ENCODE measurements around the gene SLC39A11. TPM values are rescaled to one million over a fixed set of nuclear protein-coding genes. Genes with fewer than 3 reads are reported as not detected.
"Not testable (repeated sequence)": the region's sequence is repeated elsewhere in the genome, so short reads cannot be mapped to it uniquely, and the experiment has no call there.

SLC39A11 gene
- total RNA-seq, 2 experiments from 2014 or later = 25.6 to 51.5 TPM

DNA sequence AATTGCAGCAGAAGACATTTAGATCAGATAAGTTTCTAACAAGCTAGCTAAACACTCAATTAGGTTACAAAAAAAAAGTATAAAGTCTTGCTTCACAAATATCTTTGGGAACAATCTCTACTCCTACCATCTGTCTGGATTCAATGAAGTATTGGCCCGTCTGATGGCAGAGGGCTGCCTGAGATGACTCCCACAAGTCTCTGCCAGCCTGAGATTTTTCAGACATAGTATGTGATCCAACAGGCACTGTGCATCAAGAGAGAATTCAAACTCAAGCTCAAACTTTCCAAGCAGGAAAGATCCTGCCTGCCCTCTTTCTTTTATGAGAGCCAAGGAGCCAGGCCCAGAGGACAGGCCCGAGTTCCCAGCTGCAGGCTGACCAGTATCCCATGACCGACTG lies 22.6 kb downstream of the SLC39A11 start:
- ChIA-PET CTCF (ENCODE audit: unreplicated experiment) (no interaction called here), POLR2A (no interaction called here)
- H3K9me2 ChIP-seq (ENCODE audit: insufficient read depth, low read length) = no peaks in the 10 kb centered on the region
- no peak for DNase-seq (ENCODE audit: low spot score)
- no TSS peak for BruUV-seq (replicated peaks)
- no peak overlapping the region for H3K4me2 ChIP-seq (ENCODE audit: low read length)
- peaks cover 40% of the 10 kb centered on the region for H3K36me3 ChIP-seq (ENCODE audit: insufficient read depth, low read length)
- intact Hi-C loops (cut with micrococcal nuclease; ENCODE audit: unreplicated experiment) = no loop called here
- no peaks in the 10 kb centered on the region for H3K79me2 ChIP-seq (ENCODE audit: insufficient read depth, low read depth, low read length)
- no peak overlapping the region for H3K4me3 ChIP-seq (ENCODE audit: low read depth, low read length, poor library complexity, severe bottlenecking)
- no peaks in the 10 kb centered on the region for H3K4me1 ChIP-seq (ENCODE audit: insufficient read depth, low read length, poor library complexity, severe bottlenecking)
- no peak overlapping the region for H3K27ac ChIP-seq (ENCODE audit: low read depth, low read length, poor library complexity, severe bottlenecking)
- H3K9me3 ChIP-seq (ENCODE audit: low read length) = no peaks in the 10 kb centered on the region
- H2AFZ ChIP-seq (ENCODE audit: low read length) = no peak overlapping the region
- TF ChIP-seq EZH2phosphoT487 (IDR thresholded peaks at IDR 0.05; ENCODE audit: borderline replicate concordance, low read depth, low read length) = no peak
- TF ChIP-seq, protein P1, sequence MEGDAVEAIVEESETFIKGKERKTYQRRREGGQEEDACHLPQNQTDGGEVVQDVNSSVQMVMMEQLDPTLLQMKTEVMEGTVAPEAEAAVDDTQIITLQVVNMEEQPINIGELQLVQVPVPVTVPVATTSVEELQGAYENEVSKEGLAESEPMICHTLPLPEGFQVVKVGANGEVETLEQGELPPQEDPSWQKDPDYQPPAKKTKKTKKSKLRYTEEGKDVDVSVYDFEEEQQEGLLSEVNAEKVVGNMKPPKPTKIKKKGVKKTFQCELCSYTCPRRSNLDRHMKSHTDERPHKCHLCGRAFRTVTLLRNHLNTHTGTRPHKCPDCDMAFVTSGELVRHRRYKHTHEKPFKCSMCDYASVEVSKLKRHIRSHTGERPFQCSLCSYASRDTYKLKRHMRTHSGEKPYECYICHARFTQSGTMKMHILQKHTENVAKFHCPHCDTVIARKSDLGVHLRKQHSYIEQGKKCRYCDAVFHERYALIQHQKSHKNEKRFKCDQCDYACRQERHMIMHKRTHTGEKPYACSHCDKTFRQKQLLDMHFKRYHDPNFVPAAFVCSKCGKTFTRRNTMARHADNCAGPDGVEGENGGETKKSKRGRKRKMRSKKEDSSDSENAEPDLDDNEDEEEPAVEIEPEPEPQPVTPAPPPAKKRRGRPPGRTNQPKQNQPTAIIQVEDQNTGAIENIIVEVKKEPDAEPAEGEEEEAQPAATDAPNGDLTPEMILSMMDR (conservative IDR thresholded peaks at IDR 0.05; ENCODE audit: low read length) = no peak
- H4K20me1 ChIP-seq (ENCODE audit: insufficient read depth, low read length) = no peaks in the 10 kb centered on the region

DNA sequence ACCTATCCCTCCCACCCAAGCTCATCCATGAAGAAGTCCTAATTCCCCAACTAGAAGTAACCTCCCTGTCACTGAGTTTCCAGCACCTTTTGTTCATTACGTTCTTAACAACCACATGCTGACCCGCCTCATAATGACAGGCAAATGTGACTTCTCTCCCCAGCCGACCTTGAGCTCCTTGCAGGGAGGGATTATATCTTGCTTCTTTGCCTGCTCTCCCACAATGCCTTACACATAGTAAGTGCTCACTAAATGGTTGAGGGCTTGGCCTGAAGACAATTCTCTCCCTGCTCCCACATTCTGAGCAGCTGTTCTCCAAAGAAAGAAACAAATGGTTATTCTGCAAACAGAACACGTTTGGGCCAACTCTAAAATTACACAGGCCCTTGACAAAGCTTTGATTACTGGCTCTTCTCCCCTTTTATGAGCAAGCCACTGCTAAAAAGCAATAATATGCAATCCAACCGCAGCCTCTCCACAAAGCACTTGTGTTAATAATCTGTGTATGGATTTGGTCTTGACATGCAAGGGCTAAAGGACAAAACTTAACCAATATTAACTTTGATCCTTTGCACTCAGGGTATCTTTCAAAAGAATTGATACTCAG lies 23.2 kb downstream of the SLC39A11 start:
- BruUV-seq (replicated peaks) = no TSS peak
- Histone ChIP-seq H3K4me1 (ENCODE audit: insufficient read depth, low read length, poor library complexity, severe bottlenecking) (no peaks in the 10 kb centered on the region), H4K20me1 (ENCODE audit: insufficient read depth, low read length) (no peaks in the 10 kb centered on the region), H3K9me3 (ENCODE audit: low read length) (no peaks in the 10 kb centered on the region), H3K4me2 (ENCODE audit: low read length) (no peak overlapping the region), H2AFZ (ENCODE audit: low read length) (no peak overlapping the region), H3K27ac (ENCODE audit: low read depth, low read length, poor library complexity, severe bottlenecking) (no peak overlapping the region), H3K9me2 (ENCODE audit: insufficient read depth, low read length) (no peaks in the 10 kb centered on the region), H3K4me3 (ENCODE audit: low read depth, low read length, poor library complexity, severe bottlenecking) (no peak overlapping the region), H3K36me3 (ENCODE audit: insufficient read depth, low read length) (peaks cover 40% of the 10 kb centered on the region), H3K79me2 (ENCODE audit: insufficient read depth, low read depth, low read length) (no peaks in the 10 kb centered on the region)
- intact Hi-C loops (cut with micrococcal nuclease; ENCODE audit: unreplicated experiment) = no loop called here
- DNase-seq (ENCODE audit: low spot score) = no peak
- TF ChIP-seq EZH2phosphoT487 (IDR thresholded peaks at IDR 0.05; ENCODE audit: borderline replicate concordance, low read depth, low read length) = no peak
- TF ChIP-seq, protein P1 (conservative IDR thresholded peaks at IDR 0.05; ENCODE audit: low read length) = no peak
- POLR2A ChIA-PET = interaction anchor here (0.7 to 0.8 kb wide), 2 partner anchors 12 to 16 kb away, joined by 3 read pairs; no protein-coding TSS in a partner anchor
- CTCF ChIA-PET (ENCODE audit: unreplicated experiment) = no interaction called here

DNA sequence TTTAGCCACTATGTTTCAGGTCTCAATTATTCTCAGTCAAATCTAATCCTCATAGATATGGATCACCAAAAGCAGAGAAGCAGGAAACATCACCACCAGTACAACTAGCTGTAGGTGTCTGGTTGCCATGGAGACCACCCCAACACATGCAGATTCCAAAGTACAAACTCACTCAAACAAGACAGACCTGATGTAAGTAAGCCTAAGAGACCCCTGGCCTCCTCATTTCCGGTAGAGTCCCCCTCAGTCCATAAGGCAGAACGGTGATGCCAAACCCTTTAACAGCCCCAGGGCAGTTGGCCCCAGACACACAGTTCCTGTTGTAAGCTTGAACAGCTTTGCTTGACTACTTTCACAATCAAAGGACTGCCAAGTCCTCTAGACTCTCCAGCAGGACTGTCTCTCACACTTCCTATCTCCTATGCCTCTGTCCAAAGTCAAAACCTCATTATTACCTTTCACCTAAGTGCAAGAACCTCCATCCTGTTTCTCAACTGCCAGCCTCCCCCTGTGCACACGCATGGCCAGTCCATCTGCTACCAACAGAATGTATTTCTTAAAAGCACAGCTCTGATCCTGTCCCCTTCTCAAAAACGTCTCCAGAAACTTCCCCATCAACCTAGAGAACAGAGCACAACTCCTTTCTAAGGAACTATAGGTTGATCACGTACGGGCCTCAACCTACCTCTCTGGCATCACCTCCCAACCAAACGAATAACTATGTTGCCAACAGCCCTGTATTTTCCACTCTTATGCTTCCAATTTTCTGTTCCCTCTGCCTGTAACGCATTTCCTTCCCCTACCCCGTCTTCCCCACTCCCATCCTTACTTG lies 23.9 kb downstream of the SLC39A11 start:
- H3K79me2 ChIP-seq (ENCODE audit: insufficient read depth, low read depth, low read length) = no peaks in the 10 kb centered on the region
- H3K36me3 ChIP-seq (ENCODE audit: insufficient read depth, low read length) = peaks cover 37% of the 10 kb centered on the region
- TF ChIP-seq, protein P1 (conservative IDR thresholded peaks at IDR 0.05; ENCODE audit: low read length) = no peak
- no peak for TF ChIP-seq EZH2phosphoT487 (IDR thresholded peaks at IDR 0.05; ENCODE audit: borderline replicate concordance, low read depth, low read length)
- no peaks in the 10 kb centered on the region for H4K20me1 ChIP-seq (ENCODE audit: insufficient read depth, low read length)
- intact Hi-C loops (cut with micrococcal nuclease; ENCODE audit: unreplicated experiment) = no loop called here
- no peak for DNase-seq (ENCODE audit: low spot score)
- H3K4me2 ChIP-seq (ENCODE audit: low read length) = no peak overlapping the region
- ChIA-PET POLR2A (interaction anchor here (0.7 to 0.8 kb wide), 2 partner anchors 11 to 15 kb away, joined by 3 read pairs; no protein-coding TSS in a partner anchor), CTCF (ENCODE audit: unreplicated experiment) (no interaction called here)
- H3K4me1 ChIP-seq (ENCODE audit: insufficient read depth, low read length, poor library complexity, severe bottlenecking) = no peaks in the 10 kb centered on the region
- no peaks in the 10 kb centered on the region for H3K9me3 ChIP-seq (ENCODE audit: low read length)
- BruUV-seq (replicated peaks) = no TSS peak
- H3K27ac ChIP-seq (ENCODE audit: low read depth, low read length, poor library complexity, severe bottlenecking) = no peak overlapping the region
- H2AFZ ChIP-seq (ENCODE audit: low read length) = no peak overlapping the region
- H3K9me2 ChIP-seq (ENCODE audit: insufficient read depth, low read length) = no peaks in the 10 kb centered on the region
- H3K4me3 ChIP-seq (ENCODE audit: low read depth, low read length, poor library complexity, severe bottlenecking) = no peak overlapping the region

DNA sequence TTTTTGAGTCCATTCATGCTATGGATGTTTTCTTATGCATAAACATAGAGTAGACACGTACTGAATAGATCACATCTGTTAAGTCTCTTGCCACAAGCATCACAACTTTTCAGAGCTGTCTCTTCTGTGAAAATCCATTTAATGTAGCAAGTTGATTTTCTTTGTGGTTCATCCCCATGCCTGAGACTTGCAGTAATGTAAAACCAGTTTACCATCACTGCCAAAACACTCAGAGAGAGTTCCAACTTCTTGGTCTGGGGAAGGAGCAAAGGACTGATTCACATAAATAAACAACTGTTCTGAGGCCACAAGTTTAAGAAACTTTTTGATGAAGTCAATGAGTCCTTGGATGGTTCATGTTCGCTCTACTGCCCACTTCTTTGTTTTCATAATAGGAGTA lies 24.8 kb downstream of the SLC39A11 start:
- CTCF ChIA-PET (ENCODE audit: unreplicated experiment); POLR2A ChIA-PET: not testable (repeated sequence)

More for the DNA sequence above, 24.8 kb downstream of the SLC39A11 start:
- H3K9me3 ChIP-seq (ENCODE audit: low read length); H3K4me3 ChIP-seq (ENCODE audit: low read depth, low read length, poor library complexity, severe bottlenecking); H3K4me1 ChIP-seq (ENCODE audit: insufficient read depth, low read length, poor library complexity, severe bottlenecking); intact Hi-C loops (cut with micrococcal nuclease; ENCODE audit: unreplicated experiment); H3K79me2 ChIP-seq (ENCODE audit: insufficient read depth, low read depth, low read length); H3K9me2 ChIP-seq (ENCODE audit: insufficient read depth, low read length); H4K20me1 ChIP-seq (ENCODE audit: insufficient read depth, low read length); DNase-seq (ENCODE audit: low spot score); H3K4me2 ChIP-seq (ENCODE audit: low read length); H3K27ac ChIP-seq (ENCODE audit: low read depth, low read length, poor library complexity, severe bottlenecking); H2AFZ ChIP-seq (ENCODE audit: low read length); BruUV-seq (replicated peaks): not testable (repeated sequence)
- H3K36me3 ChIP-seq (ENCODE audit: insufficient read depth, low read length) = peaks cover 31% of the 10 kb centered on the region

Measured in OCI-LY7 (cell line).